Activated naive CD4-positive, alpha-beta T cell treated with Interleukin-2 at 50 U/mL for 16 hours (primary cell): ENCODE results near the gene C16orf74.

Experiments
- DNase-seq: peaks from one replicate; pipeline ENCODE4 v3.0.0-alpha.2; 2020

The C16orf74 gene

DNA sequence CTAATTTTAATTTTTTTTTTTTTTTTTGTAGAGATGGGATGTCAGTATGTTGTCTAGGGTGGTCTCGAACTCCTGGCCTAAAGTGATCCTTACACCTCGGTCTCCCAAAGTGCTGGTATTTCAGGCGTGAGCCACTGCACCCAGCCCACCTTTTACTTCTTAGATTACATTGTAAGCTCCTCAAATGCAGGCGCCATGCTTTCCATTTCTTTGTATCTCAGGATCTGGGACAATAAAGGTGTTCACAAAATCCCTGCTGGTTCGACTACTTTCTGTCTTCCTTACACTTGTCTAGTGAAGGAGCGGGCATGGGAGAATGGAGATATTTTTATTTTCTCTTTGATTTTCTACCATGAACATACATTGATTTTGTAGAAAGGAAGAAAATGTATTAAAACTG is 23.2 kb upstream of the C16orf74 start:
- no peak for DNase-seq

DNA sequence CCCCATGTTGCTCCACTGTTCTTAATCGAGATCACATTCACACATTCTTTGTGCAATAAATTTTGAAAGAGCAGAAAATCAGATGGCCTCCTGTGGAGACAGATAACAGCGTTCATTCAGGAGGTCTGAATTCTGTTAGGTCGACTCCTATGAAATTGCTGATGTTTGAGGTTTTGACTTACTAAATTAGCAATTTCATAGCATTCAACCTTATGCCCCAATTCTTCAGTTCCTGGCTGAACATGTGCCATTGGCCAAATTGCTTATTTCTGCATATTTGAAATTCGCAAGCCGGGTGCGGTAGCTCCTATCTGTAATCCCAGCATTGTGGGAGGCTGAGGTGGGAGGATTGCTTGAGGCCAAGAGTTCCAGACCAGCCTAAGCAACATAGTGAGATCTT is 22.1 kb upstream of the C16orf74 start:
- DNase-seq: no peak

DNA sequence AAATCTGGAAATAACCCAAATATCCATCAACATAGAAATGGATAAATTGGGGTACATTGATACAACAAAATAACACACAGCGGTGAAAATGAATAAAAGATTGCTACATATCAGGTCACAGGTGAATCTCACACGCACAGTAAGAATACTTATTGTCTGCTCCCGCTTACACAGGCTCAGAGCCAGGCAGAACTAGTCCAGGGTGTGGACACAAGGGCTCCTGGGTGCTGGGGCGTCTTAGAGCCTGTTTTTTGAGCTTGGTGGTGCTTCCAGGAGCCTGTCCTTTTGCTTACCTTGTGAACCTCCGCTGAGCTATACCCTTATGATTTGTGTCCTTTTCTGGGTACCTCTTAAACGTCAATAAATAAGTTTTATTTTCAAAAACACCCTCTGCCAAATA is 19.8 kb upstream of the C16orf74 start:
- no peak for DNase-seq

DNA sequence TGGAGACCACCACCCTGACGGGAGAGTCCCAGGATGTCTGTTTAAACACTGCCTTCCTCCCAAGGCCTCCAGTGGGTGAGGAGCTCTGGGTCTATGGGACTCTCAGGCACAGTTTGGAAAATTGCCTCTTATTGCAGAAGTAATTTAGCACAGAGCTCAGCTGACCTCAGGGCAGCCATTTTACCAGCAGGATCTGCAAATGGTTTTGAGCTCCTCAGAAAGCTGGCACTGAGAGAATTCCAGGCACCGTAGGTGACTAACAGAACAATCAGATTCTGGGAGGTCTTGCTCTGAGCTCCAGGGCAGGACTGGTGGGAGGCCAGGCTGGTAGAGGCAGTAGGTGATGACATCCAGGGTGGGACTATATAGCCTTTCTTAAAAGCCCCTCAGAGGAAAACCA is 17.3 kb upstream of the C16orf74 start:
- DNase-seq: no peak

DNA sequence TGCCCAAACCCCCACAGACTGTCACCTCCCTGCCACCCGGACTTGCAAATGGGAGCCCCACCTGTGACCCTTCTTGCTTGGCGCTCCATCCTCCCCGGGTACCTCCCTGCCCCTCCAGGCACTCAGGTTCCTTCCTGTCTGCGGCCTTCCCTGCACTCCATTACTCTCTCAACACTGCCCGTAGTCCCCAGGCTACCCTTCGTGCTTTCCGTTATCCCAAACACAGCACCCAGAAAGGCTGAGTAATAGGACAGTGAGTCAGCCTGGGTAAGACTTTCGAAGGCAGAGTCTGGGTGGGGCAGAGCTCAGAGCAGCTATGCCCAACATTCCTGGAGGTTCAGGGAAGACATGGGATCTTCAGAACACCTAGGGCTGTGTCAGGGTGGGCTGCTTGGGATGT is 16.6 kb upstream of the C16orf74 start:
- DNase-seq: no peak

DNA sequence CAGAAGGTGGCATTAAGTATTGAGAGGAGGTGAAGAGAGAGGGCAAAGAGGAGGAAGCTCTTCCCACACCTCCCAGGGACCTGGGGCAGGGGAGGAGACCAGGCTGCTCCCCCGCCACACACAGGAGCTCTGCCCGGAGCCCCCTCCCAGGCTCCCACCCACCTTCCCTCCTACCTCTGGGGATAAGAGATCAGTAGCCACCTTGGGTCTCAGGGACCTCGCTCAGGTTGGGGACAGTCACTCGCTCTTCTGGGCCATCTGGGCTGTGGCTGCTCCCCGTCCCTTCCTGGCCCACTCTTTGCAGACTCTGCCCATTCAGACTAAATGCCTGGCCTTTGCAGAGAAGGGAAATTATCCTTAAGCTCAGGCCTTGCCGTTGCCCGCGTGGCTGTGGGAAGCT is 14.9 kb upstream of the C16orf74 start:
- no peak for DNase-seq

DNA sequence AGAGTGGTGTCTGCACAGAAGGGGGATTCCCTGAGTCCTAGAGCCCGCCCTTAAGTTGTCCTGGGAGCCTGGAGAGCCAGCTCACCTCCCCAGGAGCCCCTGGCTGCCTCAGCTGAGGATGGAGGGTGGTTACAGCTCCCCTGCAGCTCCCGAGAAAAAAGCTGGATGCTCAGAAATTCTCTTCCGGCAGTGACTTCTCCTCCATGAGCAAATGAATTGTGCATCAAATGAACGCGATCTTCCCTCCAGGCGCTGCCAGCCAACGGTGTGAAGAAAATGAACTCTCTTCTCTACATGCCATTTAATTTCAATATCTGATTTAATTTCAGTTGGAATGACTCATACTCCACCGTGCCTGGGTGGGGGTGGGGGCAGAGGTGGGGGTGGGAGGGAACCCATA is 14.3 kb upstream of the C16orf74 start:
- no peak for DNase-seq

DNA sequence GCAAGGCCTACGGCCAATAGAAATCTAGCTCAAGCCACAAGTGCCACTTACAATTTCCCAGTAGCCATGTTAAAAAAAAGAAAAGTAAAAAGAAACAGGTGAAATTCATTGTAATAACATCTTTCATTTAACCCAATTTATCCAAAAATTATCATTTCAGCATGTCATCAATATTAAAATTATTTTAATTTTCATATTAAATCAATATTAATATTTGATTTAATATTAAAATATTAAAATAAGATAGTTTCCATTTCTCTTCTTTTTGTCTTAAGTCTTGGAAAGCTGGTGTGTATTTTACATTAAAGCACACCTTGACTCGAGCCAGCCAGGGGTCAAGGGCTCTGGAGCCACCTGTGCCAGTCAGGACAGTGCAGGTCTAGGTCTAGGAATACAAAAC is 12.7 kb upstream of the C16orf74 start:
- DNase-seq: no peak

DNA sequence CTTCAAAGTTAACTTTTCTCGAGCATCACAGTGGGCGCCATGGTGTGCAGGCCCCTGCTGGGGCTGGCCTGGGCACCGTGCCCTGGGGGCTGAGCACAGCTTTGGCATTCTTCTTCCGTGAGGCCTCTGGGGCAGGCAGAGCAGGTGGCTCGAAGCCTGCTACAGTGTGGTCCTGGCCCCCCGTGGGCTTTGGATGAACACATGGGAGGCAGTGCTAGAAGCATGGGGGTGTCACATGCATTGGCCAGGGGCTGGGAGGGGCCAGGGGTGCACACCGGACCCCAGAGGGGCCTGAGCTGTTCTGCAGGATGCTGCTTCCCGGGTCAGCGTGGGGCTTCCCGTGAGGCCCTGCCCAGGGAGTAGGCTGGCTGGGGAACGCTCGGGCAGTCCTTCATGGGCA is 12.1 kb upstream of the C16orf74 start:
- DNase-seq: no peak

DNA sequence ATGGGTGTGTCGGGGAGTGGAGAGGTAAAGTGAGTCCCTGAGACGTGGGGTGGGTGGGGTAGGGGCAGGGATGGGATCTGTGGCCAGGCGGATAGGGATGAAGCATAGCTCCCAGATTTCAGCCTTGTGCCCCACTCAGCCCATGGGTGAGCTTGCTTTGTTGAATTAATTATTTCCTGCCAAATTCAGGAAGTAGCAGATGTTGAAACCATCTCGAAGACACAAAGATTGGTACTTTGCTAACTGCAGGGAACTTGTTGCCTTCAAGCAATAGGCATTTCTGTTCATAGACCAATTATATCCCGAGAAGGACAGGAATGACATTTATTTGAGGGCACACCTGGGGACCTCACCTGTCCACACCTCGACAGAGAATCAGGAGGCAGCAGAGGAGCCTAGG is 11.0 kb upstream of the C16orf74 start:
- DNase-seq: no peak

DNA sequence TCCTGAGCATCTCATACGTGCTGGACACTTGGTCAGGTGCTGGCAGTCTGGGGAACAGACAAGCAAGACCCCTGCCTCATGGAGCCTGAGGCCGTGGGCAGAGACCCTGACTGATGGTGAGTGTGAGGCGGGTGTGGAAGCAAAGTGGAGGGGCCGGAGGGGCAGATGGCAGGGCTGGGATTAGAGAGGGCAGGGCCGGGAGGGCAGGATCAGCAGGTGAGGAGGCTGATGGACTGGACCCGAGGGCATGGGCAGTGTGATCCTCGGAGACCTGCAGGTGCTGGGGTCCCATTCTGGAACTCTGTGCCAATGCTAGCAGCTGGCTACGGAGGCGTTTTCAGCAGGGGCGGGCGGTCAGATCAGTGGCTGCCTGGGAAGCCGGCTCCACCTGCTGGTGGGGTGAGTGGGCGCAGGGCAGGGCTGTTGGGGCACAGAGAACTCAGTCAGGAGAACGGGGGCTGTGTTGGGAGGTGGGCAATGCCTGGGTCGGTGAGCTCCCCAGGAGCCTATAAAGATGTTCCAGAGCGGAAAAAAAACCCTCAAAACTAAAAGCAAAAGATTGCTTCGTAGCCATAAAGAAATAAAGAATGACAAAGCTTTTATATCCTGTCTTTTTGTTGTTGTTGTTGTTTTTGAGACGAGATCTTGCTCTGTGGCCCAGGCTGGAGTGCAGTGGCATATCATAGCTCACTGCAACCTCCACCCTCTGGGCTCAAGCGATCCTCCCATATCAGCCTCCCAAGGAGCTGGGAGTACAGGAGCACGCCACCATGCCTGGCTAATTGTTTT is 8.9 kb upstream of the C16orf74 start:
- peak; percentile 12 for DNase-seq

DNA sequence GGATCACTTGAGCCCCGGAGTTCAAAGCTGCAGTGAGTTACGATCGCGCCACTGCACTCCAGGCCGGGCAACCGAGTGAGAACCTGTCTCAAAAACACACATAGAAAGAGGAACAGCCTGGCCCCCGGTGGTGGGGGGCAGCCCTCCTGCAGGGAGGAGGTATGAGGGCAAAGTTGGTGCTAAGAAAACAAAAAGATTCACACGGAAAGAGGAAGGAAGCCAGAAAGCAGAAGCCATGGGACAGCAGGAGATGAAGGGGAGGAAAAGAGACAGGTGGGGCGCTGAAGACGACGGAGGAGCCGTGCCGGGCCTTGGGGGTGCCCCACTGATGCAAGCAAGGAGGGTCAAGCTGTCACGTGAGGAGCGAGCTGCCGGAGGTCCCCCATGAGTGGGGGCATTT is 8.2 kb upstream of the C16orf74 start:
- DNase-seq: no peak

DNA sequence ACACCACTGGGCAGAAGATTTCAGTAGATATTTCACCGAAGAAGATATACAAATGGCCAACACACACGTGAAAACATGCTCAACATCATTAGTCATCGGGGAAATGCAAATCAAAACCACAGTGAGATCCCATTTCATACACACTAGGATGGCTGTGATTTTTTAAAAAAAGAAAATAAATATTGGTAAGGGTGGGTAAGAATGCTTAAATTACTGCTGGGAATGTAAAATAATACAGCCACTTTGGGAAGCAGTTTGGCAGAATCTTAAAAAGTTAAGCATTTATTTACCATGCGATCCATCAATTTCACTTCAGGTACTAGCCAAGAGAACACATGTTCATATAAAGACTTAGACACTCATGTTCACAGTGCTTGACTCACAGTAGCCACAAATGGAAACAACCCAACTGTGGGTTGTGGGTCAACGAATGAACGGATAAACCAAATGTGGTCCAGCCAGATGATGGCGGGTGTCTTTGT is 6.5 kb upstream of the C16orf74 start:
- DNase-seq: no peak

DNA sequence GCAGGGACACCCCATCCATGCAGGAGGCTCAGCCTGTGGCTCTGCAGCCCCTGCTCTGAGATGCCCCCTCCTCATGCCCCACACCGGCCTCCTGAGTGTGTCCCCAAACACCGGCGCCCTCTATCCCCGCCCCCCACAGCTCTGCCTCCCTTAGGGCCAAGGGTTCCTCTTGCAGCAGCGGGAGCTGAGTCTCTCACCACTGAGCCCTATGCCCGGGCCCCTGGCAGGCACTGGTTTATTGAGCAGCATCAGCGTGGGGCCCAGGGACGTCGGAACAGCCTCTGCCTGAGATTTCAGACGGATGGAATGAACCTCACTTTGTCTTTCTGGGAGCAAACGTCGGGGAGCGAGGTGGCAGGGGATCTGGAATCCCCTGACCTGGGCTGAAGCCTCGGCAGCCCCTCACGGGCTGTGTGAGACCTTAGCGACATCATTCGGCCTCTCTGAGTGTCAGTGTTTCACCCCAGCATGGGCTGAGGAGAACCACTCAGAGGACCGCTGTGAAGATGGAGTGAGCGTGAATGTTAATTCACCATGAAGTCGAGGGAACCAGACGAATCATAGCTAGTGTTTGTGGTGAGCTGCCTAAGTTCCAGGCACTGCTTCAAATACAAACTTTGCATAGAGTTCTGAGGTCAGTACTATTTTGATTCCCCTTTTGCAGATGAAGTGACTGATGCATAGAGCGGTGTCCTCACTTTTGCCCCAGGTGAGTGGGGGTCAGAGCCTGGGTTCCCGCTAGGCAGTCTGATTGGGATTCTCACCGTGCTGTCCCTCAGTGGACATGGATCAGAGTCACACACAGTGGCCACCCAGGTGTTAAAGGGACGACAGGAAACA is 5.3 kb upstream of the C16orf74 start:
- DNase-seq: no peak

DNA sequence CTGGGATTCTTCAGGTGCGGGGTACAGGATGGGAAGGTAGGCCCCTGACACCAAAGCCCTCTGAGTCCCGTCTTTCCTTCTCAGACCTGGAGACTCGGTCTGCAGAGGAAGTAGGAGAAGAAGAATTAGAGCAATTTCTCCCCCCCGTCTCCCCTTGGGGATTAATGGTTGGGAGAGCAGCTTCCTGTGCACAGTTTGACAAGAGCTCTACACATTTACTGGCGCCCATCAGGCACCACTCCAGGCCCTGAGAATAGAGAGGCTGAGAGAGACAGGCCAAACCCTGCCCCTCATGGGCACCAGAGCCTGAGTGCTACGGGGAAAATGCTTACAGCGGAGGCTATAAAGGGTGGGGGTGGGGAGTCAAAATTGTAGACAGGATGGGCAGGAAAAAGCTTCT is 3.5 kb upstream of the C16orf74 start:
- DNase-seq: no peak

DNA sequence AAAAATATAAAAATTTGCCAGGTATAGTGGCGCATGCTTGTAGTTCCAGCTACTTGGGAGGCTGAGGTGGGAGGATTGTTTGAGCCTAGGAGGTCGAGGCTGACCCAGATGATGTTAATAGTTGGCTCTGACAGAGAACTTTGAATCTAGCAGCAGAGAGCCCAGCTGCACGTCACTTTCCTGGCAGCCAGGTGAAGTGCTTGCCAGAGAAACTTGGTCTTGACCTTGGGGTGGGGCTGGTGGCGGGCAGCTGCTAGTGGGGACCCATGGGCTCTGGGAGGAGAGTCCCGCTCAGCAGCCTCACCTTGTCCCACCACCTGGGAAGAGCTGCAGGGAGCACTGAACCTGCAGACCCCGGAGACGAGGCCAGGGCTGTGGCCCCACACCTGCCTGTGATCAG is 3.1 kb upstream of the C16orf74 start:
- DNase-seq: no peak

DNA sequence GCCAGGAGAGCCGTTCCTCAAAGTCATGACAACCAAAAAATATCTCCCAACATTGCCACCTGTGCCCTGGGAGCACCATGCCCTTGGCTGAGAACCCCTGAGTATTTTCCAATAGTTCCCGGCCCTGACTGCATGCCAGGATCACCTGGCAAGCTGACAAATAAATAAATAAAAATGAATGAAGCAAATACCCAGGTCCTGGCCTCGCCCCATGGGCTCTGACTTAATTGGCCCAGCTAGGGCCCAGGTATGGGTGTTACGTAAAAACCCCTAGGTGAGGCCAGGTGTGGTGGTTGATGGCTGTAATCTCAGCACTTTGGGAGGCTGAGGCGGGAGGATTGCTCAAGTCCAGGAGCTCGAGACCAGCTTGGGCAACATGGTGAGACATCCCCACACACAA is 2.7 kb upstream of the C16orf74 start:
- no peak for DNase-seq

DNA sequence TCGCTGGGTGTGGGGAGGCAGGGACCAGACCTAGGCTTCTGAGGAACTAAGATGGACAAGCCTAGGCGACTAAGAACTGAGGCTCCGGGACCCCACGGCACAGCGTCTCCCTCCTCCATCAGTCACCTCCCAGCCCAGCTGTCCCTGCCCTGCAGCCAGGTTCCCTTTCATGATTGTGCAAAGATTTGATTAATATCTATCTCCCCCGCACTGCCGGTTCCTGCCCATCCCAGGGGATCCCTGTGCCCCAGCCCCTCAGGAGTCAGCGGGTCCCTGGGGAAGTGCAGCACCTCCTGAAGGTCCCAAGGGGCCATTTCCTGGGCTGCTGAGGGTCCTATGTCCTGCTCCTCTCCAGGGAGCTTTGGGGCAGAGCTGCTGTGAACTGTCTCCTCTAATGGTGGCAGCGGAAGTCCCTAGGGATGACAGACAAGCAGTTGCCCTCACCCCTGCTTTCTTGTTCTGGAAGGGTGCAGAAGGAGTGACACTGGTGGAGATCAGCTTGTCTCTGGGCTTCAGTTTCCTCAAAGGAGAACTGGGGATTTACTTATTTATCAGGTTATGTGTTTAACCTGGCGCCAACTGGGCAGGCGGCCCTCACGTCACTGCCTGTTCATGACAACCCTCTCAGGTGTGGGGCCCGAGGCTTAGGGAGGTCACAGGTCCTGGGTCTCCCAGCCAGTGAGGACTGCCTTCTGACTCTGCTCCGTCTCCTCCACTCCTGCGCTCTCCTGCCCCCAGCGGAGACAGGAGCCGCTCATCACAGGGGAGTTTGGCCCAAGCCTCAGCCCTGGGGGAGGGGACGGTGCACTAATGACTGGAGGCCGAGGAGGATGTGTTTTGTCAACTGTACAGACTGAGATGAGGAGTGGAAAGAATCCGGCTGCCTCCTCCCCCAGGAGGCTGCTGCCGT is 1.9 kb upstream of the C16orf74 start:
- no peak for DNase-seq

DNA sequence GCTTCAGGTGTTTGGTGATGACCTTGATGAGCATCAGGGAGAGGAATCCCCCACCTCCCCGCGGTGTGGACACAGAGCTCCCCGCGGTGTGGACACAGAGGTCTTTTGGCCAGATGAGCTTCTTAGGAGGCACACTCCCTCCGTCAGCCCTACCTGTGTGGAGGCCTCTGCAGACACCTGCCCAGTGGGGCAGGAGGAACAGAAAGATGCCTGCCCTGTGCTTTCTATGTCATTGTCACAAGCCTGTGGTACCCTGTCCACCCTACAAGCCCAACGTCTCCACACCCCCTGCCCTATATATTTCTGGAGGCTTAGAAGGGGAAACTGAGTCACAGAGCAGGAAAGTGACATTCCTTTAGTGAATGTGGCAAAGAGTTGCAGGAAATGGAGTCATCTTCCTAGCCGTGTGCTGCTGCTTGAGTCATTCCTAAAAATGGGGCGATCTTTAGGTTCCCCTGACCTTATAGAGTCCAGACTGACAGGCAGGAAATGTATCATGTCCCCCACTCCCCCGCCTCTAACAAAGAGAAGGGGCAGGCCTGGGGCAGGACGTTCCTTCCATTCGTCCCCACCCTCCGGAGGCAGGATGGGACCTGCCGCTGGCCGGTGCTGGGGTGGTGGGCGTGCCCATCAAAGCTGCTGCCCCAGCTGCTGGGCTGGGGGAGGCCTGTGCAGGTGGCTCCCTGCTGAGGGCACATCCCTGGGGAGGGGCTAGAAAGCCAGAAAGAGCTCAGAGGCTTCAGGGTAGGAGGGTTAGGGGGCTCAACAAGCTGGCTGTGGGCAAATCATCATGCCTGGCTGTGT is 1.0 kb upstream of the C16orf74 start:
- DNase-seq: no peak

DNA sequence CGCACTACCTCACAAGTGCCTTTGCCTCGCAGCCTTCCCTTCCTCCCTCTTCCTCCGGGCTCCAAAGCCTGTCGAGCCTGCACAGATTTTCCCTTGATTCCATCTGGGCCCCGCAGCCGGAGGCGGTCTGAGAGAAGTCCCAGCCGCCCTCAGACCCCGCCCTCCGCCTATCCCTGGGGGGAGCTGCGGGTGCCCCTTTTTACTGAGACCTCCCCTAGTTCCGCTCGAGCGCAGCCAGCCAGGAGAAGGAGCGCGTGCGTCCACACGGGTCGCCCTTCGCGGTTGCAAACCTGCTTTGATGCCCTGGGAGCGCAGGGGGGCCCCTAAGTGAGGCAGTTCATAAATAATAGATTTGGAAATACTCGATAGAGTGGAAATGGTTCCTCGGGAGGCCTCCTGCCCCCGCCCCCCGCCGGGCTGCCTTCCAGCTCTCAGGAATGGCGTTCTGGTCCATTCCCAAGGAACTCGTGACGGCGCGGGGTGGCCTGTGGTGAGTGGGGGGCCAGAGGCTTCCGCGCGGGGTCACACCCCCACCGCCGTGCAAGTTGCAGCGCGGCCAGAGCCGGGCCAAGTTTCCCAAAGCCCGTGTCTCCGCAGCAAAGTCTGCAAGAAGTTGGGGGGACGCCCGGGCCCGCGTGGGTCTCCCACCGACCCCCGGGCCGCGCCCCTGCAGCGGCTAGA is 610 bp downstream of the C16orf74 start:
- no peak for DNase-seq

DNA sequence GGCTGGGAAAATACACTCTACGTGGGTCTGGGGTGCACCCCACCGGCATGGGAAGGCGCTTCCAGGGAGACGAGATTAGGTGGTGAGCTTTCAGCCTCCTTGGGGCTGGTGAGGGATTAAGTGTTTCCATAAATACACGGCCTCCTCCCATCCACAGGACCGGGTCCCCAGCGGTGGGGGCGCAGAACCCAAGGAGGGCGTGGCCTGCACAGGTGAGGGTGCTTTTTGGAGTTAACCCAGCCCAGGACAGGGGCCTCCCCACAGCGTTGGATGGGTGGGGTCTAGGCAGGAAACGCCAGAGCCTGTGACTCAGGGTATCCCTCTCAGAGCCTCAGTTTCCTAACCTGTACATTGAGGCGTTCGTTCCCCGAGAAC is 1.1 kb downstream of the C16orf74 start:
- DNase-seq: no peak
